ENCODE data around the gene FXR1. TPM values are rescaled to one million over a fixed set of nuclear protein-coding genes. Genes with fewer than 3 reads are reported as not detected.
"Not testable (repeated sequence)": the region's sequence is repeated elsewhere in the genome, so short reads cannot be mapped to it uniquely, and the experiment has no call there.

Gene FXR1
- total RNA-seq, 1 donor from 2014 or later, result 126 TPM

DNA sequence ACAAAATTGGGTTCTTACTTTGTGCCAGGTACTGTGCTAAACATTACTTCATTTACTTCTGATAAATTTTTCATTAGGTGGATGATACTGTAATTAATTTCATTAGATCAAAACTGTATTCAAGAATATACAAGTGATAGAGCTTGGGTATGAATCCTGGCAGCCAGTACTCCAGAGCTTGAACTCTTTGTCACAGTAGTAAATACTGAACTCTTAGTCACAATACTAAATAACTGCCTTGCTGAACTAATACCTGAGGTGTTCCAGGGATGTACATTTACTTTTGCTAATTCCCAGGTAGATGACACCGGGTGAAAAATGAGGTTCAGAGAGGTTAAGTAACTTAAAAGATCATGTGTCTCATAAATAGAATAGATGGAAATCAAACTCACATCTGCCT, 20.3 kb downstream of the FXR1 start:
- no peak for DNase-seq (ENCODE audit: low read depth in 2 of 2)

GRCh38 chr3:180934638-180935037, 22.2 kb downstream of the FXR1 start:
- no peak for DNase-seq (ENCODE audit: low read depth in 2 of 2)

DNA sequence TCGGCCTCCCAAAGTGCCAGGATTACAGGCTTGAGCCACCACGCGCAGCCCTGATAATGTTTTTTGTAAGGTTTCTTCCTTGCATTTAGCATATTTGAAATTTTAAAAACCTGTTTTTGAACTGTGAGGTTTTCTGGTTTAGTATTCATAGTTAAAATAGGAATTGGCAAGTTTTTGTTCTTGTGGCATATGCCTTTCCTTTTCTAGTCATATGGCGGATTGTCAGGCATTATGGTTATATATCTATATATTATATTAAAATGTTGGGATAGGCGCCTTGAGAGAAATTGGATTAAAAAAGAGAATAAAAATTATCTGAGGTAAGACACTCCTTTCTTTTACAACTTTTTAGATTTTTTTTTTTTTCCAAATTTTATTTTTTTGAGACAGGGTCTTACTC, 28.4 kb downstream of the FXR1 start:
- no peak for DNase-seq (ENCODE audit: low read depth in 2 of 2)

DNA sequence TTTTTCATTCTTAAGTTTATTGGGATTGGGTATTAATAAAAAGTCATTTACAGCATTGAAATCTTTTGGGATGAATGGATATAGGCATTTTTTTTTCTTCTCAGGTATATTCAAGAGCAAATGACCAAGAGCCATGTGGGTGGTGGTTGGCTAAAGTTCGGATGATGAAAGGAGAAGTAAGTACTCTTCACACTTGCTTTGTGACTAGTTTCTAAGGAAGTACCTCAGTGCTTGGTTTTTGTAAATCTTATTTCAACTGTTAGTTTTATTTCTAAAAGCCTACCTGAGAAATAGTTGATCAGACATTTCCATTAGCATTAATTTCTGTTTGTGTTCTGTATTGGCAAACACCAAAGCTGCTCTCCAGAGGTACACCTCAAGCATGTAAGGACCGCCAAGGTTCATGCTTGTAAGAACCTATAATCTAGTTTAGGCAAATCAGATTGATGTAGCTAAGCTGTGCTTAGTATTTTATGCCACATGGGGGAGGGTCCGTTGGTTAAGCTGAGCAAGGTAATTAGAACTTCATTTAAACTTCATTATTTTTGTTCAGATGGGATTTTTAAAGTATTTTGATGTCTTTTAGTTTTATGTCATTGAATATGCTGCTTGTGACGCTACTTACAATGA, 35.4 kb downstream of the FXR1 start:
- DNase-seq (ENCODE audit: low read depth in 2 of 2), result no peak

- no peak for DNase-seq (ENCODE audit: low read depth in 2 of 2)
Observed at GRCh38 chr3:180959691-180960090, 47.2 kb downstream of the FXR1 start.

GRCh38 chr3:180961087-180961486, 48.6 kb downstream of the FXR1 start:
- DNase-seq (ENCODE audit: low read depth in 2 of 2), result no peak

DNA sequence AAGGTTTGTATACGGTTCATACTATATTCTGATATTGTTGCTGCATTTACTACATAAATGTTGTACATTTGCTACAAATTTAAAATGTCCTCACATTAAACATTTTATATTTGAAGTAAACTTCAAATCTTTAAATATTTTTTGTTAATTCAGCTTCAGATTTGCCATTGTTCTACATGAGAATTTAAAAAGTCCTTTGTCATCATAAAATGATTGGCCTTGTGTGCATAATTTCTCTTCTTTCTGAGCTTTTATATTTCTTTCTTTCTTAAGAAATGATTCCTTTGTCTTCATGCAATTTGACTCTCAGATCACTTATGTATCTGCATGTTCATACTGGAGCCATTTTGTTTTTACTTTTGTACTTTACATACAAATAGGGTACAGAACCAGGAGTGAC, 49.1 kb downstream of the FXR1 start:
- no peak for DNase-seq (ENCODE audit: low read depth in 2 of 2)

- DNase-seq (ENCODE audit: low read depth in 2 of 2), result no peak
Observed at GRCh38 chr3:180962530-180962929, 50.1 kb downstream of the FXR1 start.

DNA sequence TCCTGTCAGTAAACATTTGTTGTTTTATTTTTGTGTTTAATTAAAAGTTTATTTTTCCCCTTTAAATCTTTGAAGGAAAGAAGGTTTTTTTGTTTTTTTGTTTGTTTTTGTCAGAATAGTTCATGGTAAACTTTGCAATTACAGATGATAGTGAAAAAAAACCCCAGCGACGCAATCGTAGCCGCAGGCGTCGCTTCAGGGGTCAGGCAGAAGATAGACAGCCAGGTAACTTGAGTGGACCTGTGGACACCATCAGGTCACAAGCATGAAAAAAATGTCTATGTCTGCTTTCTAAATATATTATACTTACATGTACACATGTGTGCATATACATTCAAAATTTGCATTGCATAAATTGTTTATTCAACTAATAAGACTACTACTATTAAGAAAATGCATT, 58.5 kb downstream of the FXR1 start:
- no peak for DNase-seq (ENCODE audit: low read depth in 2 of 2)

DNA sequence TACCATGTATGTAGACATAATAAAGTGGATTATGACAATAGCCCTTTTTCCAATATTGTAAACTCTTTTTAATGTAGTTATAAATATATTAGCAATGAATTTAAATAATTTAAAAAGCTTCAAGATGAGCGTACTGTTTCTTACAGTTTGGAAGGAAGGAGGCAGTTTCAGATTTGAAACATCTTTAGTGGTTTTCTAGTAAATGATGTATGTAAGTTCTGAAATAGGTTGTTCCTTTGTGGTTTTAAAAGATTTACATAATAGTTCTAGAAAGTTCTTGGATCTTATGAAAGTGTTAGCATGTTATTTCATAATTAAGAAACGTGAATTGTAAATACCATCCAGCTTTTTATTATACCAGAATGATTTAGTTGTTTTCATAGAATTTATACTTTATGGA, 61.1 kb downstream of the FXR1 start:
- DNase-seq (ENCODE audit: low read depth in 2 of 2), result no peak

GRCh38 chr3:180974286-180974685, 61.8 kb downstream of the FXR1 start:
- DNase-seq (ENCODE audit: low read depth in 2 of 2), result no peak

GRCh38 chr3:180977498-180977897, 65.0 kb downstream of the FXR1 start:
- DNase-seq (ENCODE audit: low read depth in 2 of 2), result no peak

DNA sequence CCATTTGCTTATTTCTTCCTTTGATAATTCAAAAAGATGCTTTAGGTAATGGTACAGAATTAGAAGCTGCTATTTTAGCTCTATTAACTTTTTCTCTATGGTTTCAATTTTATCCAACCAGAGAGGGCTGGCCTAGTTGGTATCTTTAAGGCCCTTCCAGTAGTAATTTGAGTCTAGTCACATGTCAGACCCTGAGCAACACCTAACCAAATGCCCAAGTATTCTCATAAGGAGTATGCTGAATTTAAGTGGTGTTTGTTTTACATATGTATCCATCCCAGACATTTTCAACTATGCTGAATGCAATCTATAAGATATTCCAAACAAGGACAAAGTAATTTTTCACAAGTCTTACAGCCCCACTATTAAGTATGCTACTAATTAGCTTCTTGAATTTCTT, 67.5 kb downstream of the FXR1 start:
- no peak for DNase-seq (ENCODE audit: low read depth in 2 of 2)

GRCh38 chr3:180980611-180981010, 68.1 kb downstream of the FXR1 start:
- peak in 1 of 2 donors; percentile 5 for DNase-seq (ENCODE audit: low read depth in 2 of 2)

DNA sequence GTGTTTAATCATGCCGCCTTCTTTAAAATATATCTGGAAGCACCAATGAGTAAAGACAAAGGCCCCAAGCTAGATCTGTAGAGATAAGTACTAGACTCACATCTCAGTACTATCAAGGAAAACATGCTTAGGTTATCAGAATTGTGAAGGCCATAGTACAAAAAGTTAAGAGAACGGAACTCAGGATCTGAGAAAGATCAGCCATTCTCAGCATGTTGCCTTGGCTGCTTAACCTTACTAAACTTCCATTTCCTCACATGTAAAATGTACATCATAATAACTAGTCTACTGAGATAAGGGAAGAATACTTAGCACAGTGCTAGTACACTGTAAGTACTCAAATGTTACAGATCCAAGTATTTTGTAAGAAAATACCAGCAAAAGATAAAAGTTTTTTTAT, 69.4 kb downstream of the FXR1 start:
- no peak for DNase-seq (ENCODE audit: low read depth in 2 of 2)

DNA sequence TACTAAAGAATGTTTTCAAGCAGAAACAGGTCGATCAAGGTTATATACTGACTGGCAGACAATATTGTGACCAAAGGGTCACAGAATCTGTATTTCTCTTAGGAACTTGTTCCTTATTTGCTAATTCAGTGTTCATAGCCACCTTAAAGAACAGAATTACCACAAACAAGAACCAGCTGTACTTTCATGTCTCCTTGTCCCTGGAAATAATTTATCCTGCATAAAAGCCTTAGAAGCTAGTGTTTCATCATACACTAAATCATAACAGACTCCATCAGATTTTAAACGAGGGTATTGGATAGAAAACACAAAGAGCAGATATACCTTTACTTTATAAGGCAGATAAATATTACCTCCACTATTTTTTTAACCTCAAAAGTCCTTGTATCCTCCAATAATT, 70.7 kb downstream of the FXR1 start:
- no peak for DNase-seq (ENCODE audit: low read depth in 2 of 2)

DNA sequence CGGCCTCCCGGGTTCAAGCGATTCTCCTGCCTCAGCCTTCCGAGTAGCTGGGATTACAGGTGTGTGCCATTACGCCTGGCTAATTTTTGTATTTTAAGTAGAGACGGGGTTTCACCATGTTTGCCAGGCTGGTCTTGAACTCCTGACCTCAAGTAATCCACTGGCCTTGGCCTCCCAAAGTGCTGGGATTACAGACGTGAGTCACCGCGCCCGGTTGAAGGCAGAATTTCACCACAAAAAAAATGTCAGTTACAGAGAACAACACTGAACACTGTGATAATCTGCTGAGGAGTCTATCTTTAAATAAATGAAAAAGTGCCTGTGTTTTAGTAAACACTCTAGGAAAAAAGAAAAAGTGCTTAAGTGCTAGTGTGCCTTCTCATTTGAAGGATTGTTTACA, 73.9 kb downstream of the FXR1 start:
- DNase-seq (ENCODE audit: low read depth in 2 of 2), result not testable (repeated sequence)

DNA sequence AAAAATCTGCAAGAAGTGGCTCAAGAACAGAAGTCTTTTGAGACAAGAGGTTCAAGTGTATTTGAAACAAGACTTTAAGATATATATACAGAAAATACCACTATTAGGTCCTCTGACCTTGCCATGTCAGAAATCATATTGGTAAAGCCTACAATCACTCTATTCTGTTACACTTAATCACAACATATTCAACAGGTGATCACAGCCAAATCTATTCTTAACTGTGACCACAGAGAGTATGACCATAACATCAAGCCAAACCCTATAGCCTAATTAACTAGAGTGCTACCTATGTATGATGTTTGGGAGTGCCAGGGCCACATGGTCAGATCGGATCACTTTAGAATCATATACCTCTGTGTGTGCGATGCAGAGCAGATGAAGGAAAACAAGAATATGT, 74.9 kb downstream of the FXR1 start:
- DNase-seq (ENCODE audit: low read depth in 2 of 2), result no peak

GRCh38 chr3:180989291-180990163, 77.1 kb downstream of the FXR1 start, which contains the start of gene DNAJC19:
Gene DNAJC19, minus strand, starts transcription at chr3:180989736. Its CDS starts 134 bp downstream, at chr3:180989602.
- peak; percentile 85 to 96 for DNase-seq (ENCODE audit: low read depth in 2 of 2)

DNA sequence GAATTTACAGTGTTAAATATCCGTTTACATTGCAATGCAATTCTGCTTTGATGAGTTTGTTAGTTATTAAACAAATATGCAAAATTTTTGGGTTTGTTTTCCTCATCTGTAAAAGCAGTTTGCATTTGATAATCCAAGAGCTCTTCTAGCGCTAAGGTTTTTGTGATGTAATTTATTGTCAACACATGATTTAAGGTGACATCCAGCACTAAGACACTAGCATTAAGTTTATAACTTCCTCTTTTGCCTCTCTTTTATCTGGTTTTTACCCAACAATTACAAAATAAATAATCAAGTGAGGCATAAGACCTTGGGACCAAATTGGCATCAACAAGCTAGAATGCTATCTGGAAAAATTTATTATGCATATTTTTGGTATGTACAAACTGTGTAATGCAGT, 78.0 kb downstream of the FXR1 start:
- no peak for DNase-seq (ENCODE audit: low read depth in 2 of 2)

- no peak for DNase-seq (ENCODE audit: low read depth in 2 of 2)
Observed at GRCh38 chr3:180996415-180996932, 84.0 kb downstream of the FXR1 start.

DNA sequence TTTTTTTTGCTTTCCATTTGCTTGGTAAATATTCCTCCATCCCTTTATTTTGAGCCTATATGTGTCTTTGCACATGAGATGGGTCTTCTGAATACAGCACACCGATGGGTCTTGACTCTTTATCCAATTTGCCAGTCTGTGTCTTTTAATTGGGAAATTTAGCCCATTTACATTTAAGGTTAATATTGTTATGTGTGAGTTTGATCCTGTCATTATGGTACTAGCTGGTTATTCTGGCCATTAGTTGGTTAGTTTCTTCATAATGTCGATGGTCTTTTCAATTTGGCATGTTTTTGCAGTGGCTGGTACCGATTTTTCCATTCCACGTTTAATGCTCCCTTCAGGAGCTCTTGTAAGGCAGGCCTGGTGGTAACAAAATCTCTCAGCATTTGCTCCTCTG, 89.9 kb downstream of the FXR1 start:
- not testable (repeated sequence) for DNase-seq (ENCODE audit: low read depth in 2 of 2)

GRCh38 chr3:181003469-181003868, 91.0 kb downstream of the FXR1 start:
- DNase-seq (ENCODE audit: low read depth in 2 of 2), result not testable (repeated sequence)
